Smooth muscle cell of the coronary artery (primary cell): ENCODE results near the gene SLC9A9. TPM values are rescaled to one million over a fixed set of nuclear protein-coding genes. Genes with fewer than 3 reads are reported as not detected.

Source experiments
- total RNA-seq: library from RNA; depleted of rRNA; stranded (reverse); fragments of >200 nt; gene quantifications from 2 replicates; pipeline ENCODE4 v1.2.3, GENCODE V29; 2014; ENCODE audit warnings: low replicate concordance

SLC9A9 gene
- total RNA-seq, result 1.8 and 26.1 TPM in 2 replicates

GRCh38 chr3:143847787-143848631, at the start of gene SLC9A9:
Gene SLC9A9 (minus strand): TSS chr3:143848468. CDS start chr3:143848322, 146 bp downstream.

Other genes starting within 250 kb of the SLC9A9 start
- gene DIPK2A, start 123.4 kb upstream of the SLC9A9 start, total RNA-seq, result 36.8 and 81.0 TPM in 2 replicates